GM21423 (cell line): ENCODE results near the gene RADIL.
"Not testable (repeated sequence)": the region's sequence is repeated elsewhere in the genome, so short reads cannot be mapped to it uniquely, and the experiment has no call there.

Source experiments
- ATAC-seq: cut with Tn5 transposase; IDR thresholded peaks from one replicate; pipeline ENCODE4 v1.9.1; 2021; ENCODE audit warnings: mild to moderate bottlenecking, moderate library complexity; ENCODE audit not compliant: unreplicated experiment

Gene RADIL

GRCh38 chr7:4794171-4794570 is 89.3 kb downstream of the RADIL start:
- not testable (repeated sequence) for ATAC-seq

DNA sequence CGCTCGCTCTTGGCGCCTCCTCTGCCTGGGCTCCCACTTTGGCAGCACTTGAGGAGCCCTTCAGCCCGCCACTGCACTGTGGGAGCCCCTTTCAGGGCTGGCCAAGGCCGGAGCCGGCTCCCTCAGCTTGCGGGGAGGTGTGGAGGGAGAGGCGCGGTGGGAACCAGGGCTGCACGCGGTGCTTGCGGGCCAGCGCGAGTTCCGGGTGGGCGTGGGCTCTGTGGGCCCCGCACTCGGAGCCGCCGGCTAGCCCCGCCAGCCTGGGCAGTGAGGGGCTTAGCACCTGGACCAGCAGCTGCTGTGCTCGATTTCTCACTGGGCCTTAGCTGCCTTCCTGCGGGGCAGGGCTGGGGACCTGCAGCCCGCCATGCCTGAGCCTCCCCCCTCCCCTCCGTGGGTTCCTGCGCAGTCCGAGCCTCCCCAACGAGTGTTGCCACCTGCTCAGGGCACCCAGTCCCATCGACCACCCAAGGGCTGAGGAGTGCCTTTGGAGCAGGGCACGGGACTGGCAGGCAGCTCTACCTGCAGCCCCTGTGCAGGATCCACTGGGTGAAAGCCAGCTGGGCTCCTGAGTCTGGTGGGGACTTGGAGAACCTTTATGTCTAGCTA is 90.0 kb downstream of the RADIL start:
- not testable (repeated sequence) for ATAC-seq

GRCh38 chr7:4792537-4793126 is 90.9 kb downstream of the RADIL start:
- no peak for ATAC-seq

DNA sequence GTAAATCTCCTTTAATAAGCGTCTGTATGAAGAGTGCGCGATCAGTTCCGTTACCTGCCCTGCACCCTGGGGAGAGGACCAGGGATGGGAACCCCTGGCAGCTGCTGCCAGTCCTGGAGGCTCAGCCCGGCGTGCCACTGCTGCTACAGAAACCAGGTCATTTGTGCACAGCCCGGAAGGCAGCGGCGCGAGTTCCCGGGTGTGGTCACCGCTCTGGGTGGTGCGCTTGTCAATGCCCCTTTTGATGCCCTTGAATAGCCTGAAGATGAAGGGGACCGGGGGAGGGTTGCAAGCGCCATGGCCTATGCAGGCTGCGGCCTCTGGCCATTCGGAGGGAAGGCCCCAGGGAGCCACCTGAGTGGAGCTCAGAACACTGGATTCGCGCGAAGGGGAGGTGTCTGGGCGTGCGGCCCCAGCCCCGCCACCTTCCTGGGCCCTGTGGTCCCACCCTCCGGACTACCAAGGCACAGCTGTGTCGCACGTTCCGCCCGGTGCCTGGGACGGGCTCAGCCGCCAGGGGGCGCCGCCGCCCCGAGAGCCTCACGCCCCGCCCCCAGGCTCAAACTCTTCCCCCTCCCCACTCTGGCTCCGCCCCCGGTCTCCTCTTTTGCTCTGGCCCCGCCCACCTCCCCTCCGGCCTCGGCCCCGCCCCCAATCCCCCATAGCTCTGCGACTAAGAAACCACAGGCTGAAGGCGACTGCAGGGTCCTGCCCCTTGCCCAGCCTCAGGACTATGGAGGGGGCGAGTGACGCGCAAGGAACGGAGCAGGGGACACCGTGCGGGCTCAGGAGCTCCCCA is 91.6 kb downstream of the RADIL start:
- no peak for ATAC-seq

DNA sequence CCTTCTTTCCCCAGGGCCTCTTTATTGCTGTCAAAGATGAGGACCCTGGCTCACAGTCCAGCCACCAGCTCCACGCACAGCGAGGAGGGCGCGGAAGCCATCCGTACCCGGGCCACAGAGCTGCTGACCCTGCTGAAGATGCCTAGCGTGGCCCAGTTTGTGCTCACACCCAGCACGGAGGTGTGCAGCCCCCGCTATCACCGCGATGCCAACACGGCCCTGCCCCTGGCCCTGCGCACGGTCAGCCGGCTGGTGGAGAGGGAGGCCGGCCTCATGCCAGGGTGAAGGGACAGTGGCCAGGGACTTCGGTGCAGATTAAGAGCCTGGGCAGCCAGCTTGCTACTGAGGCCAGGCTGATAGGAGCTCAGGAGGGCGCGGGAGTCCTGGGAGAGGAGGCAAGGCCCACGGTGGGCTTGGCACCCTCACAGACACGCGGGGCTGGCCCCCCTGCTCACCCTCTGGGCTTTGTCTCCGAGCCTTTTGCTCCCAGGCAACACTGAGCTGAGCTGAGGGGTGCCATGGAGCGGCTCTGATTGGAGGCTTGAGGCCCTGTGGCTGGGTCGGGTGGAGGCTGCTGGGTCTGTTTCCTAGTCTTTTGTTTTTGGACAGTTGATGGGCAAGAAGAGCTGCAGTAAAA is 92.3 kb downstream of the RADIL start:
- ATAC-seq, result no peak

DNA sequence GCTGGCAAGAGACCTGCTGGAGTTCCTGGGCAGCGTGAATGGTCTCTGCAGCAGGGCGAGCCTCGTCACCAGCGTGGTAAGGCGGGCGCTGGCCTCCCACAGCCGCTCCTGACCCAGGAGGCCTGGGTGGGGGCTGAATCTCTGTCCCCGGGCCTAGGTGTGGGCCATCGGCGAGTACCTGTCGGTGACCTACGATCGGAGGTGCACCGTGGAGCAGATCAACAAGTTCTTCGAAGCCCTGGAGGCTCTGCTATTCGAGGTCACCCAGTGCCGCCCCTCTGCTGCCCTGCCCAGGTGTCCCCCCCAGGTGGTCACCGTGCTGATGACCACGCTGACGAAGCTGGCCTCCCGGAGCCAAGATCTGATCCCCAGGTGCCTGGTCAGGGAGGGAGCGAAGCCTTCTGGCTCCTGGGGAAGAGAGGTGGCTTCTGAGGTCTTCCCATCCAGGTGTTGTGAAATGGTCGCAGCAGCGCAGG is 93.0 kb downstream of the RADIL start:
- no peak for ATAC-seq

GRCh38 chr7:4790078-4790465 is 93.4 kb downstream of the RADIL start:
- no peak for ATAC-seq

DNA sequence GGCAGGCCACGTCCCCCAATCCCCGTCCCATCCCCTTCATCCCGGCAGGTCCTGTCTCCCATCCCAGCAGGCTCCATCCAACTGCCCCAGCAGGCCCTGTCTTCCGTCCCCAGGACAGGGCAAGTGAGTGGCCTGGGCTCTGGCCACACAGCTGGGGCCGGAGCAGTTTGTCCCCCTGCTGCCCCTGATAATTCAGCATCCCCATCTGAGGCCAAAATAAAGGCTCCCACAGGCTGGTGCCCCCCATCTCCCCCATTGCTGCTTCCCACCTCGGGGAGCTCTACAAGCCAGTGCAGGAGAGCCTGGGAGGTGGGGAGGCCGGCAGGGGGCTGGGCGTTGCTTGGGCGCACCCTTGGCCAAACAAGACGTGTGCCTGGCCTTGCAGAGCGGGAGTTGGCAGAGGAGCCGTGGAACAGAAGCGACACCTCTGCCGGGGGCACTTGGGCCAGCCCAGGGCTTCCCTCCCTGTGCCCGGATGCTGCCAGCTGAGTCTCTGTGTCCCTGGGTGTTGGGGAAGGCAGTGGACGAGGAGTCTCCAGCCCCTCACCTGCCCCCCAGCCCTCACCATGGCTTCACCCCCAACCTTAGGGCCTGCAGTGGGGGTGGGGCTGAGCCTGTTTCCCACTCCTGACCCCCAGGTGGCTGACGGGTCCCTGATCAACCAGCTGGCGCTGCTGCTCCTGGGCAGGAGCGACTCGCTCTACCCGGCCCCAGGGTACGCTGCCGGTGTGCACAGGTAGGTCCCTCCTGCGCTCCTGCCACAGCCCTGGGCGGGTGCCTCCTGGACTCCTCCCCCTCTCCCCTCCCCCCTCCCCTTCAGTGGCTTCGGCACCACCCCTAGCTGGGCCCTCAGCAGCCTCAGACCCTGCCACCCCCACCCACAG is 94.1 kb downstream of the RADIL start:
- ATAC-seq, result no peak

DNA sequence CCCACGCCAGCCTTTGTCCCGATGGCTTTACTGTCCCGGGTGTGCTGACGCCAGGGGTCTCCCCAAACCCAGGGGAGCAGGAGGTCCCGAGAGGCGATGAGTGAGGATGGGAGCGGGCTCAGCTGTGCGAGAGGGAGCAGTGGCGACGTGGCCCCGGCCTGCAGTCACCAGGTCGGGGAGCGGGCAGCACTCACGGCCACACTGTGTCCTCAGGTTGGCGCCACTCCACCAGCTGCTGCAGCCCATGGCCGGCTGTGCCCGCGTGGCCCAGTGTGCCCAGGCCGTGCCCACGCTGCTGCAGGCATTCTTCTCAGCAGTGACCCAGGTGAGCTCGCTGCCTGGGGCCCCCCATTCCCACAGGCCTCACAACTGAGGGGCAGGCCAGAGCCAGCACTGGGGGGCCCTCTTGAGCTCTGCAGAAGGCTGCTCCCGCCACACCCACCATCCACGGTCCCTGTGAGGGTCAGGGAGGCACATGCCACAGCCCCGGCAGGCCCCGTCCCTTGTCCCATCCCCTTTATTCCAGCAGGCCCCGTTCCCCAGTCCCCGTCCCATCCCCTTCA is 94.8 kb downstream of the RADIL start:
- ATAC-seq, result no peak

GRCh38 chr7:4787947-4788626 is 95.4 kb downstream of the RADIL start:
- no peak for ATAC-seq

DNA sequence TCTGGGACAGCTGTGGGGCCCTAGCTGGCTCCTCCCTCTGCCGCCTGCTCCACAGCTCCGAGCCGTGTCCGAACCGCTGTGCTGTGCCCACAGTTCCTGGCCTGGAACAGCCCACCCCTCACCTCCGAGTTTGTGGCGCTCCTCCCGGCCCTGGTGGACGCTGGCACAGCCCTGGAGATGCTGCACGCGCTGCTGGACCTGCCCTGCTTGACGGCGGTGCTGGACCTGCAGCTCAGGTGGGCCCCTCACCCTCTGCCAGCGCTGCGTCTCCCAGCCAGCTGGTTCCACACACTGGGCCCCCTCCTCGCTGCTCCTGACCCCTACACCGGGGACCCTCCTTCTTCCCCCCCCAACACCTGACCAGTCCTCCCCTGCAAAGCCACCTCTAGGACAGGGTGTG is 96.0 kb downstream of the RADIL start:
- ATAC-seq, result no peak

DNA sequence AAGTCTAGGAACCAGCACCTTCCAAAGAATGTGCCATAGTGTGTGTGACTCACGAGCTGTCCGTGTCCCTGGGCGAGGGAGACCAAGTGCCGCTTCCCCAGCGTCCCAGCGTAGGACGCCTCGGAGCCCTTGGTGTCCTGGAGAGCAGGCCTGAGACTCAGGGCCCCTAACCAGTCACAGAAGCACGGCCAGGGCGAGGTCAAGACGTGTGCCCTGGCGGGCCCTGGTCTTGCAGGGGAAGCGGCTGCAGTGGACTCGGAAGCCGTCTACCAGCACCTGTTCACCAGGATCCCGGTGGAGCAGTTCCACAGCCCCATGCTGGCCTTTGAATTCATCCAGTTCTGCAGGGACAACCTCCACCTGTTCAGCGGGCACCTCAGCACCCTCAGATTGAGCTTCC is 97.5 kb downstream of the RADIL start:
- no peak for ATAC-seq

GRCh38 chr7:4785371-4785770 is 98.1 kb downstream of the RADIL start:
- no peak for ATAC-seq

DNA sequence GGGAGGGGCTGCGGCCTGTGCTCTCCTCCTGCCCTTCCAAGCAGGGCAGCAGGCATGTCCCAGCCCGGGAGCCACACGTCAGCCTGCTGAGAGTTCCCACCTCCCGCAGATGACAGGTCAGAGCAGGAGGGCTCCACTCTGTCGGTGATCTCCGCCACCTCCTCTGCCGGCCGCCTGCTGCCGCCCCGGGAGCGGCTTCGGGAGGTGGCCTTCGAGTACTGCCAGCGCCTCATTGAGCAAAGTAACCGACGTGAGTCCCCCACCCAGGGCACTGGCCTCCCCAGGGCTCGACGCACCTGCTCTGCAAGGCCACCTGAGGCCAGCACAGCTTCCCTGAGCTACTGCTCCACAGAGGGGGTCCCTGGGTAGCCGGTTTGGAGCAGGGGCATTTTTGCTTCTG is 98.7 kb downstream of the RADIL start:
- no peak for ATAC-seq

DNA sequence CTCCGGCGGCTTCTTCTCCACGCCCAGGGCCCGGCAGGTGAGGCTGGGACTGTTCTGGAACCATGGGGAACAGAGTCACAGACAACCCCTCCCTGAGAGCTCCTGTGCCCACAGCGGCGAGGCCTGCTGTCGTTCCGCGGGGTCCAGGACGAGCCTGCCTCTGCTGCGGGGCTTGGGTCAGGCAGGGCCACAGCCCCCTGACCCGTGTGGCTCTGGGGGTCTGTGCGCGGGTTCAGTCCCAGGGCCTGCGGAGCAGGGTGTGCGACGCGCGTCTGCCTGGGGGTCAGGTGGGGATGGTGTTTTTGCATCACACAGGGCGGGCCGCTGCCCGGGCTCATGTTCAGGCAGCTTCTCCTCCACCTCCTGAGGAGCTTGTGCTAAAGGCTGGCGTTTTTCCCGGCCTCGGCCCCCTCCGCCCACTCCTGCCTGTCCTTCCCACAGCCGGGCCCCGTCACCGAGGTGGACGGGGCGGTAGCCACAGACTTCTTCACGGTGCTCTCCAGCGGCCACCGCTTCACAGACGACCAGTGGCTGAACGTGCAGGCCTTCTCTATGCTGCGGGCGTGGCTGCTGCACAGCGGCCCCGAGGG is 99.7 kb downstream of the RADIL start:
- no peak for ATAC-seq

DNA sequence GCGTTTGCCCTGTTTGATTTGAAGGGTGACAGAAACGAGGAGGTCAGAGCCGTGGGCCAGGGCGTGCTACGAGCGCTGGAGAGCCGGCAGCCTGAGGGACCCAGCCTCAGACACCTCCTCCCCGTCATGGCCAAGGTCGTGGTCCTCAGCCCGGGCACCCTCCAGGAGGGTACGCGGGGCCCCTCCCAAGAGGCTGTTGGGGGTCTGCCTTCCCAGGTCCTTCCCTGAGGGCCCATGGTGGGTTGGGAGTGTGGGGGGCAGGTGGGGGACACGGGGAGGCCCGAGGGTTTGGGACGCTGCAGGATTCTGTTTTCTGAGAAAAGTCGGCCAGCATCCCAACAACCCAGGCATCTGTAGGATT is 100.2 kb downstream of the RADIL start:
- ATAC-seq, result no peak

DNA sequence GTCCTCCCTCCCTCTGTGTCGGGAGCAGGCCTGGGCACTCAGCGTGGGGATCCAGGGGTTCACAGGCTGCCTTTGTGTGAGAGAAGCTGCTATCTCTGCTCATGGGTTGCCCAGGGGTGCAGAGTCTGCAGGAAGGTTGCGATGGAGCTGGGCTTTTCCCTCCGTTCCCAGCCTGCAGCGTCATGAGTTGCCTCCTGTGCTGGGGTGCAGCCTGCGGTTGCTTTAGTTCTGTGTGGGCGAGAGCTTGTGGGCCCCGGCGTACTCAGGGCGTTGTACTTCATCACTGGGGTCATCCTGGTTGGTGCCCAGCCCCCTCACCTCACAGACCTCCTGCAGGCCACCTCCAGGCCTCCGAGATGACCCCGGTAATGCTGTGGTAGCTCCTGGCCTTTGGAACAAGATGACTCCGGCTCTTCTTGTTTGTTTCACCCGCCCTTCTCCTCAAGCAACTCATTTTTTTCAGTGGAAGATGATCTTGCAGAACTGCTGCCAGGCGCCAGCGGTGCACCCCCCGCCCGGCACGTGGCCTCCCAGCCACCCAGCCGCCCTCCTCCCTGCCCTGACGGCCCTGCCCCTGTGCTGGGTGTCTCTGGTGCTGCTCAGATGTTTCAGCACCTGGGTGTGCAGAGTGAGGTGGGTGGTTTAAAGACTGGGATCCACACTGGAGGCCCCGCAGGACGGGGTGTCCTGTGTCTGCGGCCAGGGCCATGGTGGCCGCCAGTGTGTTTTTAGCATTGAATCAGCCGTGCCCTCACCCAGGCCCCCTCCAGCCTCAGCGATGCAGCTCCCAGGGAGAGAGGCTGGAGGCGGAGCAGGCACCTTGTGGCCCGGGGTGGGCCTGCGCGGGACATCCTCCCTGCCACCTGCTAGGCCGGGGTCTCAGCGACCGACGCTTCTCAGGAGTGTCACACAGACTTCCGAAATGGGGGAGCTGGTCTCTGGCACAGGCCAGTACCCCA is 100.9 kb downstream of the RADIL start:
- no peak for ATAC-seq

DNA sequence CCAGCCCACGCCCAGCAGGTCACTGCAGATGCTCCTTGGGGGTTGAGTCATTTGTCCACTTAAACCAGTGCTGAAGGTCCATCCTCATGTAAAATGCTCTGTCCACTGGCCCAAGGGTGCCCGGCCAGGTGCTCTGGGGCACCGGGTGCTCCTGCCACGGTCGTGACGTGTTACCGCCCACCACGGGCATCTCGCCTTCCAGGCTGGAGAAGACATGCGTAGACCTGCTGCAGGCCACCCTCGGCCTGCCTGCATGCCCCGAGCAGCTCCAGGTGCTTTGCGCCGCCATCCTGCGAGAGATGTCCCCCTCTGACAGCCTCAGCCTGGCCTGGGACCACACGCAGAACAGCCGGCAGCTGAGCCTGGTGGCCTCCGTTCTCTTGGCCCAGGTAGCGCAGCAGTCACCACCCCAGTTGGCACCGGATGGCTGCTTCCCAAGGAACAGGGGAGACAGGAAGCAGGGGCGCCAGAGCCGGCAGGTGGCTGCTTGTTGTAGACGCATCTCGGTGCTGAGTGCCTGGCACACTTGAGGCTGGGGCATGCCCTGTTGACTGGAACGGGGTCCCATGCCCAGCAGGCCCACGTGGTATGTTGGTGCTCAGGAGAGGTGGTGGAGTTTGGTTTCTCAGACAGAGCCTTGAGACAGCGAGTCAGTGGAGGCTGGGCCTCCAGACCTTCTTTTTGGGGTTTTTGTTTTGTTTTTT is 102.0 kb downstream of the RADIL start:
- ATAC-seq, result no peak
